ENCODE measurements around the gene PALLD.
A peak's percentile ranks its signal among the peaks of the same experiment; 100 is the strongest.

PALLD gene

DNA sequence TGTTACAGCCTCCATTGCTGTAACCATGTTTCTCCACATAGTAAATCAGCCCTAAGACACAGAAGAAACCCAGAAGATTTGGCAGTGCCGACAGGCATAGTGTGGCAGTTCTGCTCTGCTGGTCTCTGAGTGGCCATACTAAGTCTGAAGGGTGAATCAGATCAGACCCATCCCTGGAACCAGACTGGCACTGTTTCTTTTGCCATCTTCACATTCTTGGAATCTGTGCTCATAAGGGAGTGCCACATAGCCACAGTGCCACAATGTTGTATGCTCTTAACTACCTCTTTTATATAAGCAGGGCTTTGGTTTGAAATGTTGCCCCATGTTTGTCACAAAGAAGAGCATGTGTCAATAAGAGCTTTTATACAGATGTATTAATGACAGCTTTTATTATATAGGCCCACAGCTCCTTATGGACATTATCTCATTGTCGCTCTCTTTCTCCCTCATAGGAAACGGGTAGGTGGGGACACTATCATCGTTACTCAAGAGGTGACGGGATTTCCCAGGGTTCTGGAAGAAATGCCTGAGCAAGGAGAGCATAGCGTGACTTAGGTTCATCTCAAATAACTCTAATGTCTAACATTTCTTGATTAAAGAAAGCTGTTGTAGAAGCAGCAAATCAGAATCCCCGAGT is 385.0 kb downstream of the PALLD start:
- no peak for DNase-seq

GRCh38 chr4:168882650-168883233 is 385.9 kb downstream of the PALLD start:
- peak; percentile 78 for DNase-seq

GRCh38 chr4:168883513-168883912 is 386.7 kb downstream of the PALLD start:
- peak; percentile 67 for DNase-seq

DNA sequence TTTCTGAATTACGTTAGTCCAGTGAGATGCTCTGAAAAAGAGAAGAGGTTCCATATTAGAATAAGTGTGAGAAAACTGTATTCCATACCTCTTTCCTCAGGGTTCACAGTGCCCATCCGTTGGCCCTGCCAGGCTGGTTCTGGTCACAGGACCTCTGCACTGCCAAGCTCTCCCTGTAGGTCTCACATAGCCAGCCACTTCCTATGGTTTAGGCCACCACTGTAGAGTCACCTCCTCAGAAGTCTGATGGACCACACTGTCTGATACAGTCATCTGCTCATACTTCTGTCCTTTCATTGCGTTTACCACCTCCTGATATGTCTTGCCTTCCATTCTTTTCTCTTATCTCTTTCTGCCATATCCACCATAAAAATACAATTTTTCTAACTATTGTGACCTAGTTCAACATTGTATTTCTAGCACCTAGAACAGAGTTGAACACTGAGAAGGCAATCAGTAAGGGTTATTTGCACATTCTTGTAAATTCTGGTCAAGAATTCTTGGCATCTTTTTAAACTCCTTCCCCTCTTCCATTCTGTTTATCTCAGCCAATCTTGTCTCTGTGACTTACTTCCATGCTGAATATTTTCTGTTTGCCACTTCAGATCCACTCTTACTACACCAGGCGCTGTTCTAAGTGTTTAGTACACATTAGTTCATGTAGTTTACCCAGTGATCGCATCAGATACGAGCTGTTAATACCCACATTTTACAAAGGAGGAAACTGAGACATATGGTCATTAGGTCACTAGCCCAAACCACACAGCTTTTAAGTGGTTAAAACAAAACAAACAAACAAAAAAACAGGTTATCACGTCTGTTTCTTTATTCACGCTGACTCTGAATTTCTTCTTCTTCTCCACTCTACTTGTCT is 387.6 kb downstream of the PALLD start:
- DNase-seq, result no peak

DNA sequence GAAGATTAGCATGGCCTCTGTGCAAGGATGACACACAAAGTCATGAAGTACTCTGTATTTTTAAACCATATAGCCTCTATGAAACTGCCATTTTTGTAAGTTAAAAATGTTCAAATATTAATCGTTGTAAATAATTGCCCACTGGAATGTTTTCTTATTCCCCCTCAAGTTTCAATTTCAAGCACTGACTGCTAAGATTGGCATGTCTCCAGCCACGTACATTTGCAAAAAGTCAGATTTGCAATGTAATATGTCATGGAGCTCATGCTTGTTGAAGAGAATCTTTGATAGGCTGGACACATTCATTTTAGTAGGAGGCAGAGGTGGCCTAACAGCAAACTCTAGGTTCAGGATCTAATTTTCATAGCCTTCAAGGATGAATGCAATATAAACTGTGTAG is 388.5 kb downstream of the PALLD start:
- peak; percentile 67 for DNase-seq

GRCh38 chr4:168886351-168886750 is 389.5 kb downstream of the PALLD start:
- DNase-seq, result peak; percentile 94

DNA sequence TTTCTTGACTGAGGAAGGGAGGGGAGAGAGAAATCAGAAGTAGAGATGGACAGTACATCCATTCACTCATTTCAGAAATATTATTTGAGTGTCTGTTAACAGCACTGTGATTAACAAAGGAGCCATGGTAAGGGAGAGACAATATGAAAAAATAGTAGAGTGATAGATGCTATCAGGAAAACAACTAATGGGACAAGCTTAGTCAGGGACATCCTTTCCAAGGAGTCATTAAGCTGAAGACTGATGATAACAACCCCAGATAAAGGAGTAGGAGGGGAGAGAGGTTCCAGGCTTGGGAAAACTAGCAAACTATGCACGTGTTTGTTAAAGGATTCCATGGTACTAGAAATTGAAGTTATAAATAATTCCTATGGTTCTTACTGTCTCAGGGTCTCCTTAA is 391.0 kb downstream of the PALLD start:
- DNase-seq, result no peak

- no peak for DNase-seq
Observed at GRCh38 chr4:168888715-168889215, 391.9 kb downstream of the PALLD start.

DNA sequence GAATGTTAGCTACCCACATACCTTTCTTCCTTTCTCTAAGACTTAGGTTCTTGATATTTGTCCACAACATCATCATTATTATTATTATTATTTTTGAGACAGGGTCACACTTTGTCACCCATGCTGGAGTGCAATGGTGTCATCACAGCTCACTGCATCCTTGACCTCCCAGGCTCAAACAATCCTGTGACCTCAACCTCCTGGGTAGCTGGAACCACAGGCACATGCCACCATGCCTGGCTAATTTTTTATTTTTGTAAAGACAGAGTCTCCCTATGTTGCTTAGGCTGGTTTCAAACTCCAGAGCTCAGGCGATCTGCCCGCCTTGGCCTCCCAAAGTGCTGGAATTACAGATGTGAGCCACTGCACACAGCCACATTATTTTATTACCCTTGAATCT is 394.2 kb downstream of the PALLD start:
- DNase-seq, result no peak

DNA sequence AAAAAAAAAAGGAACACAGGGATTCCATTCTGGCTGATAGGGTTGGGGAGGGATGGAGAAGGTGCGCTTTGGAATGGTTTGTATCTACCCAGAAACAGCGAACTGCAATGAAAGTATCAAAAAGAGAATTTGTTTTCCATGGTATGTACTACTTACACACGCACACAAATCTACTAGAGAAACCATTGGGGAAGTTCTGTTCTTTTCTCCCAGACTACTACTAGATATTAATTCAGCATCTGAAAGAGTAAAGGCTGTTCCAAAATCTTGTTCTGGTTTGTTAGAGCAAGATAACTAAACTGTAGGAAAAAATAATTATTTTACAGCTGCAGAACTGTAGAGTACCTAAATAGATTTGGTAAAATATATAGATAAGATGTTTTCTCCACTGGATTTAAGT is 394.8 kb downstream of the PALLD start:
- DNase-seq, result no peak

DNA sequence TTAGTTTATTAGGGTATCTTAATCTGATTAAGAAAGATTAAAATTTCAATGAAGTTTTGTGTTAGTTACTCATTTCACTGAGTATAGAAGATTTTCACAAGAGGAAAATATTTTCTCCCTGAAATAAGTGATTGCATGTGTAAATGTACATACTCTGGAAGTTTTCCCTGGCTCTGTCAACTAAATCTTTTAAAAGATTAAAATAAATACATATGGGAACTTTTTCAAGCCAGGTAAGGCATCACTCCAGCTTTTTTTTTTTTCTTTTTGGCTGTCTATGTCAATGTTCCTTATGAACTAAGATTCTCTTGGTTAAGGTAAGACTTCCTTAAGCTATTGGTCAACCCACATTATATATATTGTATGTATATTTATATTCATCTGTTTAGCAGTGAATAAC is 395.6 kb downstream of the PALLD start:
- no peak for DNase-seq

DNA sequence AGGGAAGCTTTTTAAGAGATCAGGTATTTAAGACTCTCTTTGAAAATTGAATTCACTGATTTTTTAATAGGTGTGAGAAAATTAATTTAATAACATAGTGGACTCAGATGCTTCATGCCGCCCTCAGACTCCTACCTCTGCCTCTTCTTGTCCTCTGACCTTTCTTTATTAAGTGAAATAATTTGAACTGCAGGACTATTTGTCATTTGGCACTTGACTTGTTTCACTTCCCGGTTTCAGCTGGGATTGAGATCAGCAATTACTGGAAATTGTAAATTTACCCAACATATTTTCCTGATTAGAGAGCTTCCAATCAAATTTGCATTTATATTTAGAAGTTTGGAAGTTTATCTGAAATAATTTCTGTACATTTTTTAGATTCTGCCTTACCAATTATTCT is 396.4 kb downstream of the PALLD start:
- no peak for DNase-seq

- no peak for DNase-seq
Observed at GRCh38 chr4:168893807-168894206, 397.0 kb downstream of the PALLD start.

DNA sequence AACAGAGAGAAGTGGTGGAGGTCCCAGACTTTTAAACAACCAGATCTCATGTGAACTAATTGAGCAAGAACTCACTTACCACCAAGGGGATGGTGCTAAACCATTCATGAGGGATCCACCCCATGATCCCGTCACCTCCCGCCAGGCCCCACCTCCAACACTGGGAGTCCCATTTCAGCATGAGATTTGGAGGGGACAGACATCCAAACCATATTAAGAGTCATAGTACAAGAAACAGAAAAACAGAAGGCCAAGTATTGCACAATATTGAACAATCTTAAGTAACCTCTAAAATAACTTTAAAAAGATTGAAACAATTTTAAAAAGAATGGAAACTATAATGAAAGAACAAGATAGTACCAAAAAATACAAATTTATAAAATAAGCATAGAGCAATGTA is 403.2 kb downstream of the PALLD start:
- DNase-seq, result no peak

DNA sequence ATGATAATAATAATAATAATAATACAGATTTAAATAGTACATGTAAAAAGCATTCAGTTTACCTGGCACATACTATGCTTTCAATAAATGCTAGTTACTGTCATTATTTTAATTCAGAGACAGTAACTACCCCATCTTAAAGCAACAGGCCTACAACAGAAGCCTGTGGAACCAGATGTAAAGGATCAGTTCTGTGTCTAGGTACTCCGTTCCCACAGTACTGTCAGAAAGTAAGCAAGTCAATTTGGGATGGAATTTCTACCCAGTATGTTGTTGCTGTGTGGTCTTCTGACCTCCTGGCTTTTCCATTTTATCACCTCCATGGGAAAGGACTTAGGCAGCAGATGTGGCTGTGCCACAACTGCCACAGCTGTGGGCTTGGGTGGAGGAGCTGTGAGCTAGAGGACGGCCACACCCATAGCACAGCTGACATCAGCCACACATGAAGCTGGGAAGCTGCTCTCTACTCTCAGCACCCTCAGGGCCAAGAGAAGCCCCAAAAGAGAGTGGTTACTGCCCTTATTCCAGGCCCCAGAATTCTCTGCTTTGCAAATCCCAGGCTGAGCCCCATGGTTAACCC is 410.4 kb downstream of the PALLD start:
- peak; percentile 79 for DNase-seq

DNA sequence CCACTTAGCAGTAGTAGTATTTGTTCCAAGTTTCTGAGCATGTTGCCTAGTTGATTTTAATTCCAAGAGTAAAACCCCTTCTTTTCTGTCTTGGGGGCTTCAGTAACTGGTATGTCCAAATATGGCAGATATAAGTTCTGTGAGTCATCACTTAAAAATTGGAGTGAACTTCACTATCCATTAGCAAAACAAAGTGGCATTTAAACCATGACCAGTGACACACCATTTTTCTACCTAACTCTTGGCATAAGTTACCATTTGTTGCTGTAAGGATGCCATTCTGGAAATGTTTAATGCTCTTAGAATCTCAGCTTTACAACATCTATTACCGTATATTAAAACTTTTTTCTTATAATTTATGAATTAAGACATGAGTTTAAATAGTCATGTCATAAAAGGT is 411.2 kb downstream of the PALLD start:
- DNase-seq, result peak; percentile 92

- no peak for DNase-seq
Observed at GRCh38 chr4:168908851-168909273, 412.0 kb downstream of the PALLD start.

DNA sequence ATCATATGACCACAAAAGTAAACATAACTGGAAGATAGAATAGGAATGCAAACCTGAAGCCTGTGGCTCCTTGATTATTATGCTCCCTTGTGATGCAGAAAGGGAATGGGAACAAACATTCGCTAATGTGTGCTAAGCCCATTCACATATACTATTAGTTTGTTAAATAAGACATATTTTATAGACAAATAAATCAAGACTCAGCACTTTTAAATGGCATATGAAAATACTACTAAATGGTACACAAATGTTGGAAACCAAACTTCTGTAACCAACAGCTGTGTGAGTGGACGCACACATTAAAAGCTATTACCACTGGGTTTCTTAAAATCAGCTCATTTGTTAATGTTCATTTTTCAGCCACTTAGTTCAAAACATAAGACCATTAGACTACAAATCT is 417.2 kb downstream of the PALLD start:
- DNase-seq, result no peak

DNA sequence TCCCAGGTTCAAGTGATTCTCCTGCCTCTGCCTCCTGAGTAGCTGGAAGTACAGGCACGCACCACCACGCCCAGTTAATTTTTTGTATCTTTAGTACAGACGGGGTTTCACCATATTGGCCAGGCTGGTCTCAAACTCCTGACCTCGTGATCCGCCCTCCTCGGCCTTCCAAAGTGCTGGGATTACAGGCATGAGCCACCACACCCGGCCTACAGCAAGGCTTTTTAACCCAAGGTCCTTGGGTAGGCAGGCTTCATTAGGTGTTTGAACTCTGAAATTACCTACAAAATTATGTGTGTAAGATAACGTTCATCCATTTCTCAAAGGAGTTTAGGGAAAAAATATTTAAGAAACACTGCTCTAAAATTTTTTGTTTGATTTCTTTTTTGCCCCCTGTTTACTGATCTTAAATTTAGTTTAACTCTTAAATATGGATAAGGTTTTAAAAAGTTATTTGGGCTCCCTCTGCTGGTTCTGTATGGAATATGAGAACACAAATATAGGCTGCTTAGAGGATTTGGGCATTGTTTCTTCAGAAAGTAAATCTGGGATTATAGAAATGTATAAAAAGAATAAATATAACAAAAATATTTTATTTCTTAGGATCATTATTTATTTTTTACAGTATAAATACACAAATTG is 420.4 kb downstream of the PALLD start:
- DNase-seq, result peak; percentile 57

DNA sequence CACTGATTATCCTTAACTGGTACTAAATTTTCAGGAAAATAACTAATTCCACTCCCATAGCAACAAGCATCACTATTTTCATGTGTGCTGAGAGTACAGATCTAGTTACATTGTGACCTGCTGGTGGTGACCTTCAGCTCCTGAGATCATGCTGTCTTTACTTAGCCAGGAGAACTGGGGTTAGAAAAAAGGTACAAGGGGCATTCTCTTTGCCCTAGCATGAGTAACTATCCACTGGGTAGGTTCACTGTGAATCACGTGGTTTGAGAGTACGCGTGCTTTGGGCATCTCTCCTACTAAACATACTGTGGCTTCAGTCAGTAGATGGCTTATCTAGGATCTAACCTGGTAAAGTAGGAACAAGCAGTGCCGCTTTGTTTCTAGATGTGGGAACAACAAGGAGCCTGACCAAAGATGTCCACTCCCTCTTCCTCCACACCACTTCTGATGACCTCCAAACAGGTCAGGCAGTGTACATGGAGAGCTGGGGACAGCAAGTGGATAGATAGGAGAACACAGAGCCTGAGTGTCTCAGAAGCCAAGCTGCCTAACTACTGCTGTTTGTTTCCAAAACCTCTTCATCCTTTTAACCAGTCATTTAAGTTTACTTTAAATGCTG is 423.0 kb downstream of the PALLD start:
- no peak for DNase-seq

DNA sequence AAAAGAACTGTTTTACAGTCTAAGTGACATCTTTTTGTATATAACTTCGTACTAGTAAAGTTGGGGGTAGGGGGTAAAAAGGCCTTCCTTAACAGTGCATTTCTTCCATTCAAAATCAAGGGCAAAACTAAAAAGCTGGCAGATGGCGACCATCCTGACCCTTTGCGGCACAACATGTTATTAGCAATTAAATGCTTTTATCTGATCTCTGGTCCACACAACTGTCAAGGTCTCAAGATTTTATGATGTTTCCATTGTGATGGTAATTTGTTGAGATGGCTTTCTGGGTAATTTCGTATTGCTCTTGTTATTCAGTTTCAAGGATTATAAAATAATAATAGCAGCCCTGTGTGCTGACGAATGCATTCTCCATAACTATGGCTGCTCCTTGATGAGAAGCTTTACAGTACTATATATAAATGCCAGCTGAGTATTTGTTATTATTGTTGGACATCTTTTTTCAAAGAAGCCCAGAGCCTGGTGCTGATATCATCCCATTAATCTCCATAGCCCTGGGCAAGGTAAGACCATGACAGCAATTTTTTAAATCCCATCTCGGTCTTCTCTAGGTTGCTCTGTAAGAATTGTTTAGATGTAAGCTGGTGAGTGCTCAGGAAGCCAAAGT is 423.7 kb downstream of the PALLD start:
- DNase-seq, result no peak
